GM19395 (cell line): ENCODE measurements around the gene CABP4.

Experiments
- ATAC-seq: cut with Tn5 transposase; IDR thresholded peaks from one replicate; pipeline ENCODE4 v1.9.1; 2021; ENCODE audit warnings: mild to moderate bottlenecking, moderate library complexity; ENCODE audit not compliant: unreplicated experiment

Gene CABP4

GRCh38 chr11:67455054-67455453 lies at the start of gene CABP4:
Gene CABP4 (plus strand): TSS chr11:67455354. CDS start chr11:67455424, 70 bp downstream.
- no peak for ATAC-seq

- no peak for ATAC-seq
These were observed 49.3 kb upstream of the CABP4 start for GRCh38 chr11:67405688-67406339.

- ATAC-seq = no peak
These were observed 48.7 kb upstream of the CABP4 start for GRCh38 chr11:67406420-67406968.

GRCh38 chr11:67406969-67407687 lies 48.0 kb upstream of the CABP4 start:
- ATAC-seq = no peak

- no peak for ATAC-seq
These were observed 47.4 kb upstream of the CABP4 start for GRCh38 chr11:67407688-67408163.

GRCh38 chr11:67408437-67409200 lies 46.5 kb upstream of the CABP4 start:
- ATAC-seq = no peak

GRCh38 chr11:67409261-67409666 lies 45.9 kb upstream of the CABP4 start:
- peak; percentile 63 for ATAC-seq

GRCh38 chr11:67409781-67410368 lies 45.3 kb upstream of the CABP4 start:
- ATAC-seq = no peak

- no peak for ATAC-seq
These were observed 44.8 kb upstream of the CABP4 start for GRCh38 chr11:67410369-67410831.

GRCh38 chr11:67410984-67411784 lies 44.0 kb upstream of the CABP4 start:
- no peak for ATAC-seq

GRCh38 chr11:67411785-67412152 lies 43.4 kb upstream of the CABP4 start:
- ATAC-seq = no peak

- no peak for ATAC-seq
These were observed 42.5 kb upstream of the CABP4 start for GRCh38 chr11:67412495-67413179.

- ATAC-seq = no peak
These were observed 41.8 kb upstream of the CABP4 start for GRCh38 chr11:67413266-67413849.

- ATAC-seq = no peak
These were observed 39.5 kb upstream of the CABP4 start, which contains the start of gene CARNS1 for GRCh38 chr11:67415501-67416304. Gene CARNS1 (plus strand): TSS chr11:67415678. CDS start chr11:67416200, 522 bp downstream.

- no peak for ATAC-seq
These were observed 38.5 kb upstream of the CABP4 start for GRCh38 chr11:67416416-67417335.

GRCh38 chr11:67417425-67417824 lies 37.7 kb upstream of the CABP4 start:
- ATAC-seq = no peak
